Immature natural killer cell (primary cell): Measurements from ENCODE around the gene TK1. TPM values are rescaled to one million over a fixed set of nuclear protein-coding genes. Genes with fewer than 3 reads are reported as not detected.

Source experiments
- DNase-seq, 3 donors: peaks; one replicate each; pipeline ENCODE4 v3.0.0; 2022; ENCODE audit warnings: mixed read lengths in 1 of 3
- H3K27ac Mint-ChIP-seq, 6 donors: one replicate each; pipeline ENCODE4 v1.8.0; 2020; ENCODE audit warnings: mixed read lengths in 6 of 6, mild to moderate bottlenecking in 5 of 6, inconsistent platforms in 4 of 6, moderate library complexity in 3 of 6
- H3K27me3 Mint-ChIP-seq, 3 donors: one replicate each; pipeline ENCODE4 v1.8.0; 2020 to 2021; ENCODE audit warnings: low read depth in 3 of 3, mild to moderate bottlenecking in 3 of 3, mixed read lengths in 3 of 3, moderate library complexity in 3 of 3, inconsistent platforms in 1 of 3
- H3K36me3 Mint-ChIP-seq, 3 donors: one replicate each; pipeline ENCODE4 v1.8.0; 2020; ENCODE audit warnings: mixed read lengths in 3 of 3, inconsistent platforms in 2 of 3, mild to moderate bottlenecking in 2 of 3
- H3K4me1 Mint-ChIP-seq, 2 donors: one replicate each; pipeline ENCODE4 v1.8.0; 2020; ENCODE audit warnings: inconsistent platforms in 2 of 2, mild to moderate bottlenecking in 2 of 2, mixed read lengths in 2 of 2, moderate library complexity in 1 of 2
- H3K4me3 Mint-ChIP-seq, 5 donors: one replicate each; pipeline ENCODE4 v1.8.0; 2020; ENCODE audit warnings: mild to moderate bottlenecking in 5 of 5, mixed read lengths in 5 of 5, inconsistent platforms in 3 of 5, moderate library complexity in 3 of 5
- H3K9me3 Mint-ChIP-seq, 6 donors: one replicate each; pipeline ENCODE4 v1.8.0; 2020; ENCODE audit warnings: mild to moderate bottlenecking in 6 of 6, mixed read lengths in 6 of 6, inconsistent platforms in 4 of 6, moderate library complexity in 3 of 6
- polyA plus RNA-seq, 3 donors: library from polyadenylated mRNA; unstranded; fragments of 300-500 nt; fragmentation: Illumina TruSeq; gene quantifications; one replicate each; pipeline ENCODE4 v1.2.3, GENCODE V29; 2021

Gene TK1
- polyA plus RNA-seq, 3 donors from 2014 or later: 11.3 to 19.7 (median 13.1) TPM

DNA sequence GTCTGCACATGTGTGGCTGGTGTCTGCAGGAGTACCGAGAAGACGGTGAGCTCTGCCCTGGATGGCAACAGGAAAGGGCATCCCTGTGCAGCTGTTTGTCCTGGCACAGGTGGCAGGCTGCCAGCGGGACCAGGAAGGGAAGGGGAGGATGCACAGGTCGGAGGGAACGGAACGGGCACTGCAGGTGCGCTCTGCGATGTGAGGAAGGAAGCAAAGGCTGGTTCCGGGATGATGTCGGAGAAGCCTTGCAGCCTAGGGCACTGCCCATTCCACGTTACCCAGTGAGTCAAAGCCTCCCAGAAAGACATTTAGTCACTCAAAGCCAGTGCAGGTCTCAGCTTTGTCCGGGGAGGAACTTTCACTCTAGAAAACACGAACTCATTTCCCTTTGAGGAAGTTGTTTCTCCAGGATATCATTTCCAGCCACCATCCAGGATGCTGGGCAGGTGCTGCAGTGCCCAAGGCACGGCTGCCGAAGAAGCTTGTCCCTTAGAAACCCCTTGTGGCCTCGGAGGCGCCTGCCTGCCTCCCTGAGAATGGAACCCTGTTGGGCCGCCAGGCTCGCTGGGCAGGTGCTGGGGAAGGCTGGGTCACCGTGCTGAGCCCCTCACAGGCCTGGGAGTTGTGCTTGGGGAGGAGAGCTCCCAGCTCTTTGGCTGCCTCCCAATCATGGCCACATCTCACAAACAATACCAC is 40.1 kb upstream of the TK1 start:
- DNase-seq: no peak
- H3K4me3 Mint-ChIP-seq: no peak overlapping the region
- H3K36me3 Mint-ChIP-seq: no peaks in the 10 kb centered on the region
- no peak overlapping the region for H3K27ac Mint-ChIP-seq
- no peaks in the 10 kb centered on the region for H3K9me3 Mint-ChIP-seq
- no peaks in the 10 kb centered on the region for H3K4me1 Mint-ChIP-seq
- peaks cover 3 to 7% (median 6%) of the 10 kb centered on the region in 3 donors for H3K27me3 Mint-ChIP-seq

DNA sequence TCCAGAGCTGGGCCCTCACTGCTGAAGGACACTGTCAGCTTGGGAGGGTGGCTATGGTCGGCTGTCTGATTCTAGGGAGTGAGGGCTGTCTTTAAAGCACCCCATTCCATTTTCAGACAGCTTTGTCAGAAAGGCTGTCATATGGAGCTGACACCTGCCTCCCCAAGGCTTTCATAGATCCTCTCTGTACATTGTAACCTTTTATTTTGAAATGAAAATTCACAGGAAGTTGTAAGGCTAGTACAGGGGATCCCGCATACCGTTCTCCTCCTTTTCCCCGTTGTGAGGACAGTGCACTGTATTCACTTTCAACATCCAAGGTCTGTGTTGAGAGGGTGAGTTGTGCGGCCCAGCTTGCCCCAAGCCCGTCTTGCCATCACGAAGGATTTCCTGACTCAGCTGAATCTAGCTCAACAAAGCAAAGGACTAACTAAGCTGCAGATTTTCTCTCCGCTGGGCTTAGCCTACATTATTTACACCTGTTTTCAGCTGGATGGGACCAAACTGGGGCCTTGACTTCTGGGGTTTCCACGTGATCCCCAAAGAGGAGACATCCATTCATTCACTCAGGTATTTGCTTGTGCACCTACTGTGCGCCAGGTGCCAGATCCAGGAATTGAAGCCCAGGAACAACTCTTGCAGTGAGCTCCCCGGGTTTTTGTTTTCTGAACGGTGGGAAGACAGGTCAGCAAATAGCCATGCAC is 39.4 kb upstream of the TK1 start:
- Mint-ChIP-seq H3K9me3 (no peaks in the 10 kb centered on the region), H3K4me1 (no peaks in the 10 kb centered on the region), H3K27ac (no peak overlapping the region), H3K36me3 (no peaks in the 10 kb centered on the region), H3K27me3 (peaks cover 3 to 7% (median 6%) of the 10 kb centered on the region in 3 donors), H3K4me3 (no peak overlapping the region)
- no peak for DNase-seq

DNA sequence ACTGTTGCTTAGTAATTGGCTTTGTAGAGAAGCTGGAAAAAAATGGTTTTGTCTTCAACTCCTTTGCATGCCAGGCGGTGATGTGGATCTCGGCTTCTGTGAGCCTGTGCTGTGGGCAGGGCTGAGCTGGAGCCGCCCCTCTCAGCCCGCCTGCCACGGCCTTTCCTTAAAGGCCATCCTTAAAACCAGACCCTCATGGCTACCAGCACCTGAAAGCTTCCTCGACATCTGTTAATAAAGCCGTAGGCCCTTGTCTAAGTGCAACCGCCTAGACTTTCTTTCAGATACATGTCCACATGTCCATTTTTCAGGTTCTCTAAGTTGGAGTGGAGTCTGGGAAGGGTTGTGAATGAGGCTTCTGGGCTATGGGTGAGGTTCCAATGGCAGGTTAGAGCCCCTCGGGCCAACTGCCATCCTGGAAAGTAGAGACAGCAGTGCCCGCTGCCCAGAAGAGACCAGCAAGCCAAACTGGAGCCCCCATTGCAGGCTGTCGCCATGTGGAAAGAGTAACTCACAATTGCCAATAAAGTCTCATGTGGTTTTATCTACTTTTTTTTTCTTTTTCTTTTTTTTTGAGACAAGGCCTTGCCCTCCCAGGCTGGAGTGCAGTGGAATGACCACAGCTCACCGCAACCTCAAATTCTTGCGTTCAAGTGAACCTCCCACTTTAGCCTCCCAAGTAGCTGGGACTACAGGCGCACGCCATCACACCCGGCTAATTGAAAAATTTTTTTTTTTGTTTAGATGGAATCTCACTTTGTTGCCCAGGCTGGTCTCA is 38.4 kb upstream of the TK1 start:
- Mint-ChIP-seq H3K27ac (no peak overlapping the region), H3K9me3 (no peaks in the 10 kb centered on the region), H3K36me3 (no peaks in the 10 kb centered on the region), H3K27me3 (peaks cover 0 to 3% (median 2%) of the 10 kb centered on the region in 3 donors), H3K4me1 (no peaks in the 10 kb centered on the region), H3K4me3 (no peak overlapping the region)
- DNase-seq: no peak

DNA sequence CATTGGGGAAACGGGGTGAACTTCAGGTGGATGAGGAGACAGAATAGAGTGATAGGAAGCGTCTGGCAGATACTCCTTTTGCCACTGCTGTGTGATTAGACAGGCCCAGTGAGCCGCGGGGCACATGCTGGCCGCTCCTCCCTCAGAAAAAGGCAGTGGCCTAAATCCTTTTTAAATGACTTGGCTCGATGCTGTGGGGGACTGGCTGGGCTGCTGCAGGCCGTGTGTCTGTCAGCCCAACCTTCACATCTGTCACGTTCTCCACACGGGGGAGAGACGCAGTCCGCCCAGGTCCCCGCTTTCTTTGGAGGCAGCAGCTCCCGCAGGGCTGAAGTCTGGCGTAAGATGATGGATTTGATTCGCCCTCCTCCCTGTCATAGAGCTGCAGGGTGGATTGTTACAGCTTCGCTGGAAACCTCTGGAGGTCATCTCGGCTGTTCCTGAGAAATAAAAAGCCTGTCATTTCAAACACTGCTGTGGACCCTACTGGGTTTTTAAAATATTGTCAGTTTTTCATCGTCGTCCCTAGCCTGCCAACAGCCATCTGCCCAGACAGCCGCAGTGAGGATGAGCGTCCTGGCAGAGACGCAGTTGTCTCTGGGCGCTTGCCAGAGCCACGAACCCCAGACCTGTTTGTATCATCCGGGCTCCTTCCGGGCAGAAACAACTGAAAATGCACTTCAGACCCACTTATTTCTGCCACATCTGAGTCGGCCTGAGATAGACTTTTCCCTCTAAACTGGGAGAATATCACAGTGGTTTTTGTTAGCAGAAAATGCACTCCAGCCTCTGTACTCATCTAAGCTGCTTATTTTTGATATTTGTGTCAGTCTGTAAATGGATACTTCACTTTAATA is 37.6 kb upstream of the TK1 start:
- H3K27me3 Mint-ChIP-seq: peaks cover 0 to 3% (median 2%) of the 10 kb centered on the region in 3 donors
- no peak for DNase-seq
- H3K4me3 Mint-ChIP-seq: no peak overlapping the region
- H3K36me3 Mint-ChIP-seq: no peaks in the 10 kb centered on the region
- no peak overlapping the region for H3K27ac Mint-ChIP-seq
- H3K4me1 Mint-ChIP-seq: no peaks in the 10 kb centered on the region
- H3K9me3 Mint-ChIP-seq: no peaks in the 10 kb centered on the region

DNA sequence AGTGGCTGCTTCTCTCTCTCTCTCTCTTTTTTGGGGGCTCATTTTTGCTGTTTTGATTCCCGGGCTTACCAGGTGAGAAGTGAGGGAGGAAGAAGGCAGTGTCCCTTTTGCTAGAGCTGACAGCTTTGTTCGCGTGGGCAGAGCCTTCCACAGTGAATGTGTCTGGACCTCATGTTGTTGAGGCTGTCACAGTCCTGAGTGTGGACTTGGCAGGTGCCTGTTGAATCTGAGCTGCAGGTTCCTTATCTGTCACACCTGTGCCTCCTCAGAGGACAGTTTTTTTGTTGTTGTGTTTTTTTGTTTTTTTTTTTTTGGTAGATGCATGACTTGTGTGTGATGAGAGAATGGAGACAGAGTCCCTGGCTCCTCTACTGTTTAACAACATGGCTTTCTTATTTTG is 36.9 kb upstream of the TK1 start:
- DNase-seq: no peak
- no peaks in the 10 kb centered on the region for H3K36me3 Mint-ChIP-seq
- H3K27ac Mint-ChIP-seq: no peak overlapping the region
- peaks cover 0 to 3% (median 2%) of the 10 kb centered on the region in 3 donors for H3K27me3 Mint-ChIP-seq
- H3K9me3 Mint-ChIP-seq: no peaks in the 10 kb centered on the region
- no peak overlapping the region for H3K4me3 Mint-ChIP-seq
- no peaks in the 10 kb centered on the region for H3K4me1 Mint-ChIP-seq

DNA sequence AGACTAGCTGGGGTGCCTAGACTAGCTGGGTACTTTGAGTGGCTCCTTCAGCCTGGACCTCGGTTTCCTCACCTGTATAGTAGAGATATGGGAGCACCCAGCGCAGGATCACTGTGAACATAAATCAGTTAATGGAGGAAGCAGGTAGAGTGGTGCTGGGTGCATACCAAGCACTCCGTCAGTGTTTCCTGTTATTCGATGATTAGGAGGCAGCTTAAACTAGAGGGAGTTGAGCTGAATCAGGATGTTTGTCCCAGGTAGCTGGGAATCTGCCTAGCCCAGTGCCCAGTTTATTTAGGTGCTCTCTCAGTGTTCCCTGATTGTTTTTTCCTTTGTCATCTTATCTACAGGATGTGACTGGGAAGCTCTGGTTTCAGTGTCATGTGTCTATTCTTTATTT is 36.2 kb upstream of the TK1 start:
- DNase-seq: no peak
- H3K27ac Mint-ChIP-seq: no peak overlapping the region
- no peak overlapping the region for H3K4me3 Mint-ChIP-seq
- H3K36me3 Mint-ChIP-seq: no peaks in the 10 kb centered on the region
- no peaks in the 10 kb centered on the region for H3K9me3 Mint-ChIP-seq
- peaks cover 0 to 3% (median 2%) of the 10 kb centered on the region in 3 donors for H3K27me3 Mint-ChIP-seq
- no peaks in the 10 kb centered on the region for H3K4me1 Mint-ChIP-seq

DNA sequence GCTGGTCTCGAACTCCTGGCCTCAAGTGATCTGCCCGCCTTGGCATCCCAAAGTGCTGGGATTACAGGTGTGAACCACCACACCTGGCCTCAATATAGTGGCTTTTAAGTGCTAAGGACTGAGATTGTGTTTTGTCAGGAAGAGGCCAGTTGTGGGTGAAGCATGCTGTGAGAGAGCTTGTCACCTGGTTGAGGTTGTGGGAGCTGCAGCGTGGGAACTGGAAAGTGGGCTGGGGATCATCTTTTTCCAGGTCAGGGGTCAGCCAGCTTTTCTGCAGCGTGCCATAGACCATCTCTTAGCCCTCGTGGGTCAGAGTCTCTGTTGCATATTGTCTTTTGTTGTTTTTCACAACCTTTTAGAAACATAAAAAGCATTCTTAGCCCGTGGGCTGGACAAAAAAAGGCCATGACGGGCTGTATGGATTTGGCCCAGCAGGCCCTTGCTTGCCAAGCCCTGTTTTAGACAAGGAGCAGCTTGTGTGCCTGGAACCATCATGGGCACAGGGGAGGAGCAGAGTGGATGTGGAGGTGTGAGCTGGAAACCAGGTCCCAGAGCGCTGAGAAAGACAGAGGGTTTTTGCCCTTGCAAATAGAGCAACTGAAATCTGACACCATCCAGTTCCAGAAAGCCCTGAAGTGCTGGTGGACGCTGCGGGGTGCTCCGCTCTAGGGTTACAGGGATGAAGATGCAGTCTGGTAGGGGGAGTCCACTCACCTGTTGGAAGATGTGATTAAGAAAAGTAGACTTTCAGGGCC is 32.7 kb upstream of the TK1 start:
- Mint-ChIP-seq H3K36me3 (no peaks in the 10 kb centered on the region), H3K4me1 (peaks cover 0 to 2% of the 10 kb centered on the region in 2 donors), H3K27me3 (no peaks in the 10 kb centered on the region), H3K27ac (peak overlapping the region in 1 of 6 donors; percentile 36), H3K9me3 (no peaks in the 10 kb centered on the region), H3K4me3 (no peak overlapping the region)
- no peak for DNase-seq

DNA sequence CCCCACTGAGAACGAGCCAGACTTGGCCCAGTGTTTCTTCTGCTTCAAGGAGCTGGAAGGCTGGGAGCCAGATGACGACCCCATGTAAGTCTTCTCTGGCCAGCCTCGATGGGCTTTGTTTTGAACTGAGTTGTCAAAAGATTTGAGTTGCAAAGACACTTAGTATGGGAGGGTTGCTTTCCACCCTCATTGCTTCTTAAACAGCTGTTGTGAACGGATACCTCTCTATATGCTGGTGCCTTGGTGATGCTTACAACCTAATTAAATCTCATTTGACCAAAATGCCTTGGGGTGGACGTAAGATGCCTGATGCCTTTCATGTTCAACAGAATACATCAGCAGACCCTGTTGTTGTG is 27.8 kb upstream of the TK1 start:
- Mint-ChIP-seq H3K36me3 (no peaks in the 10 kb centered on the region), H3K27me3 (no peaks in the 10 kb centered on the region), H3K4me1 (peaks cover 0 to 3% of the 10 kb centered on the region in 2 donors), H3K4me3 (peak overlapping the region; percentile 69 to 85 (median 80)), H3K9me3 (no peaks in the 10 kb centered on the region), H3K27ac (no peak overlapping the region)
- no peak for DNase-seq

DNA sequence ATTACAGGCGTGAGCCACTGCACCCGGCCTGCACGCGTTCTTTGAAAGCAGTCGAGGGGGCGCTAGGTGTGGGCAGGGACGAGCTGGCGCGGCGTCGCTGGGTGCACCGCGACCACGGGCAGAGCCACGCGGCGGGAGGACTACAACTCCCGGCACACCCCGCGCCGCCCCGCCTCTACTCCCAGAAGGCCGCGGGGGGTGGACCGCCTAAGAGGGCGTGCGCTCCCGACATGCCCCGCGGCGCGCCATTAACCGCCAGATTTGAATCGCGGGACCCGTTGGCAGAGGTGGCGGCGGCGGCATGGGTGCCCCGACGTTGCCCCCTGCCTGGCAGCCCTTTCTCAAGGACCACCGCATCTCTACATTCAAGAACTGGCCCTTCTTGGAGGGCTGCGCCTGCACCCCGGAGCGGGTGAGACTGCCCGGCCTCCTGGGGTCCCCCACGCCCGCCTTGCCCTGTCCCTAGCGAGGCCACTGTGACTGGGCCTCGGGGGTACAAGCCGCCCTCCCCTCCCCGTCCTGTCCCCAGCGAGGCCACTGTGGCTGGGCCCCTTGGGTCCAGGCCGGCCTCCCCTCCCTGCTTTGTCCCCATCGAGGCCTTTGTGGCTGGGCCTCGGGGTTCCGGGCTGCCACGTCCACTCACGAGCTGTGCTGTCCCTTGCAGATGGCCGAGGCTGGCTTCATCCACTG is 27.3 kb upstream of the TK1 start, which contains the start of gene BIRC5:
Gene BIRC5, plus strand, starts transcription at position 238 of the 690 bp plus-strand sequence. Its CDS starts 64 bp downstream, at position 302.
- Mint-ChIP-seq H3K27ac (peak within 1 kb of the TSS in 1 of 6 donors; percentile 34), H3K36me3 (no peaks in the 10 kb centered on the region)

DNA sequence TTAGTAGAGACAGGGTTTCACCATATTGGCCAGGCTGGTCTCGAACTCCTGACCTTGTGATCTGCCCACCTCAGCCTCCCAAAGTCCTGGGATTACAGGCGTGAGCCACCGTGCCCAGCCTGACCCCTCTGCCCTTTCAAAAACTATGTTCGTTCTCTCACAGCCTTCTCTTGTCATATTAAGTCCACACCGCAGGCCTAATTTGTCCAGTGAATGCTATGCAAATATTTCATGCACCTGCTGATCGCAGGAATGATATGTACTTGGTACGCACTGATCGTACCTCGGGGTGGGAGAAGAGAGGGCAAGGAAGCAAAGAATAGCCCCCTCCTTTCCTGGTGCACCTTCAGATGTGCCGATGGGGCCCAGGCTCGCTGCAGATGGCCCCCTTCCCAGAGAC is 24.2 kb upstream of the TK1 start:
- Mint-ChIP-seq H3K27me3 (no peaks in the 10 kb centered on the region), H3K4me3 (no peak overlapping the region), H3K27ac (no peak overlapping the region), H3K9me3 (no peaks in the 10 kb centered on the region), H3K36me3 (no peaks in the 10 kb centered on the region), H3K4me1 (peaks cover 0 to 3% of the 10 kb centered on the region in 2 donors)
- DNase-seq: no peak

More for the DNA sequence above, 27.3 kb upstream of the TK1 start, which contains the start of gene BIRC5:
- peak; percentile 84 to 86 (median 85) for DNase-seq
- H3K4me1 Mint-ChIP-seq: peaks cover 0 to 3% of the 10 kb centered on the region in 2 donors
- H3K9me3 Mint-ChIP-seq: no peaks in the 10 kb centered on the region
- H3K4me3 Mint-ChIP-seq: peak within 1 kb of the TSS; percentile 69 to 85 (median 80)
- no peaks in the 10 kb centered on the region for H3K27me3 Mint-ChIP-seq

DNA sequence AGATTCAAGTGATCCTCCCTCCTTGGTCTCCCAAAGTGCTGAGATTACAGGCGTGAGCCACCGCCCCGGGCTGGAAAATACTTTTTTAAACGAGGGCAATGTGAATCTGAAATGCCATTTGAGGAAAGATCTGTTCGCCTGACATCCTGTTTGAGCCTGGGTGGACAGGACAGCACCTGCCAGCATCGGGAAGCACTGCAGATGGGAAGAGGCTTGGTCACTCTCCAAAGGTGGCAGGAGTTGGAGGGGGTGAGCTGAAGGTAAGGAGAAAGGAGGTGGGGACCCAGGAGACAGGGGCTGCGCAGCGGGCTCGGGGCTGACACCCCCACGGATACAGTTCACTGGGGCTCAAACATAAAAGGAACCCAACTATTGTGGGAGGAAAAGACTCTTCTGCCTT is 23.3 kb upstream of the TK1 start:
- Mint-ChIP-seq H3K9me3 (no peaks in the 10 kb centered on the region), H3K36me3 (no peaks in the 10 kb centered on the region), H3K4me1 (peaks cover 0 to 3% of the 10 kb centered on the region in 2 donors), H3K27ac (no peak overlapping the region), H3K4me3 (no peak overlapping the region), H3K27me3 (no peaks in the 10 kb centered on the region)
- no peak for DNase-seq

DNA sequence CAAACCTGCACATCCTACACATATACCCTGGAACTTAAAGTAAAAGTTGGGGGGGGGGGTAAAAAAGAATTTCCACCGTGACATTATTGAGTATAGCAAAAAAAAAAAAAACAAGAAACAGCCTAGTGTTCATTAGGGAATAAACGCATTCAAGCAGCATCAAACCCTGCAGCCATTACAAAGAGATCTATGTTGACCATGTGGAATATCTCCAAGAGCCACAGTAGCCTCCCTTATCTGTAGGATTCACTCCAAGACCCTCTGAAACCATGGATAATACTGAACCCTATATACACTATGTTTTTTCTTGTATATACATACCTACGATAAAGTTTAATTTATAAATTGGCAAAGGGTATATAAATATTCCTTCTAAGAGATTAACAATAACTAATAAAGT is 21.6 kb upstream of the TK1 start:
- H3K27me3 Mint-ChIP-seq: no peaks in the 10 kb centered on the region
- H3K27ac Mint-ChIP-seq: no peak overlapping the region
- DNase-seq: no peak
- H3K4me3 Mint-ChIP-seq: no peak overlapping the region
- no peaks in the 10 kb centered on the region for H3K4me1 Mint-ChIP-seq
- no peaks in the 10 kb centered on the region for H3K36me3 Mint-ChIP-seq
- H3K9me3 Mint-ChIP-seq: no peaks in the 10 kb centered on the region
